ENCODE data around the gene ECE2. TPM values are rescaled to one million over a fixed set of nuclear protein-coding genes. Genes with fewer than 3 reads are reported as not detected.
A peak's percentile ranks its signal among the peaks of the same experiment; 100 is the strongest.

ECE2 gene
- total RNA-seq, 4 donors from 2014 or later: not detected

- Histone ChIP-seq H3K9me3 (no peaks in the 10 kb centered on the region), H3K27ac (peak within 1 kb of the TSS; percentile 82 to 89 (median 88)), H3K4me1 (peaks cover 10 to 19% (median 15%) of the 10 kb centered on the region in 4 donors), H3K36me3 (peaks cover 0 to 8% (median under 1%) of the 10 kb centered on the region in 4 donors), H3K27me3 (no peaks in the 10 kb centered on the region), H3K4me3 (peak within 1 kb of the TSS; percentile 56 to 89 (median 80))
- no peak for TF ChIP-seq POLR2A (IDR thresholded peaks at IDR 0.05)
- TF ChIP-seq POLR2AphosphoS5 (IDR thresholded peaks at IDR 0.05): peak; percentile 18 to 70 (median 49)
- peak; percentile 44 to 76 (median 65) for TF ChIP-seq CTCF (IDR thresholded peaks at IDR 0.05)
- TF ChIP-seq EP300 (IDR thresholded peaks at IDR 0.05; ENCODE audit: low read depth): no peak
- peak; percentile 98 for DNase-seq
- WGBS, 2 donors (ENCODE audit: low coverage in 1 of 2): 0% methylated on average over 50 of the region's 54 CpGs; no CpG with 5 or more reads in 1 of the 2 donors
- in situ Hi-C loops (cut with MboI; ENCODE audit: low pct_ligation_motif_present in 1 of 4, low pct_unique_long_range_greater_than_20kb in 1 of 4, low sequenced_read_pairs in 3 of 4) (loop anchor here (25.0 kb wide), 2 partner anchors 112 to 362 kb away; partner anchors contain the start of genes PARL (in 4 of the 4) and EIF2B5 (in 1 of the 4)), intact Hi-C loops (cut with DNase I; ENCODE audit: low total_unique reads) (no loop called here)
Measured at GRCh38 chr3:184249412-184250166, 26.2 kb upstream of the ECE2 start, which contains the start of gene EEF1AKMT4. Gene EEF1AKMT4, plus strand, starts transcription at chr3:184249672. Its CDS starts 23 bp downstream, at chr3:184249695.

GRCh38 chr3:184250167-184250828 lies 25.5 kb upstream of the ECE2 start:
- H3K4me1 ChIP-seq: peaks cover 10 to 19% (median 15%) of the 10 kb centered on the region in 4 donors
- peak overlapping the region; percentile 82 to 89 (median 88) for H3K27ac ChIP-seq
- TF ChIP-seq CTCF (IDR thresholded peaks at IDR 0.05) (peak; percentile 87 to 95 (median 92)), EP300 (IDR thresholded peaks at IDR 0.05; ENCODE audit: low read depth) (no peak), POLR2A (IDR thresholded peaks at IDR 0.05) (no peak), POLR2AphosphoS5 (IDR thresholded peaks at IDR 0.05) (peak in 1 of 3 donors; percentile 12)
- WGBS, 2 donors (ENCODE audit: low coverage in 1 of 2): 14 to 31% methylated on average over 9 to 20 of the region's 20 CpGs
- peak overlapping the region; percentile 42 to 89 (median 66) for H3K4me3 ChIP-seq
- intact Hi-C loops (cut with DNase I; ENCODE audit: low total_unique reads): no loop called here
- peaks cover 0 to under 1% (median 0%) of the 10 kb centered on the region in 4 donors for H3K36me3 ChIP-seq
- H3K9me3 ChIP-seq: no peaks in the 10 kb centered on the region
- DNase-seq: peak; percentile 95
- H3K27me3 ChIP-seq: no peaks in the 10 kb centered on the region
- in situ Hi-C loops (cut with MboI; ENCODE audit: low pct_ligation_motif_present in 1 of 4, low pct_unique_long_range_greater_than_20kb in 1 of 4, low sequenced_read_pairs in 3 of 4): loop anchor here in 1 of 4 donors (25.0 kb wide), 1 partner anchor 363 kb away; the partner anchor contains the start of gene PARL

GRCh38 chr3:184255291-184256039 lies 20.4 kb upstream of the ECE2 start:
- WGBS, 2 donors (ENCODE audit: low coverage in 1 of 2): 96% methylated on average over 3 of the region's 3 CpGs; no CpG with 5 or more reads in 1 of the 2 donors
- no peak overlapping the region for H3K27ac ChIP-seq
- intact Hi-C loops (cut with DNase I; ENCODE audit: low total_unique reads): no loop called here
- no peak overlapping the region for H3K4me3 ChIP-seq
- no peak for TF ChIP-seq CTCF (IDR thresholded peaks at IDR 0.05)
- TF ChIP-seq POLR2A (IDR thresholded peaks at IDR 0.05): no peak
- DNase-seq: no peak
- no peaks in the 10 kb centered on the region for H3K9me3 ChIP-seq
- in situ Hi-C loops (cut with MboI; ENCODE audit: low pct_ligation_motif_present in 1 of 4, low pct_unique_long_range_greater_than_20kb in 1 of 4, low sequenced_read_pairs in 3 of 4): loop anchor here in 1 of 4 donors (25.0 kb wide), 1 partner anchor 368 kb away; the partner anchor contains the start of gene PARL
- peaks cover 25% of the 10 kb centered on the region for H3K27me3 ChIP-seq
- H3K4me1 ChIP-seq: peaks cover 0 to 13% (median 10%) of the 10 kb centered on the region in 4 donors
- H3K36me3 ChIP-seq: no peaks in the 10 kb centered on the region
